ENCODE measurements around the gene CTTNBP2. TPM values are rescaled to one million over a fixed set of nuclear protein-coding genes. Genes with fewer than 3 reads are reported as not detected.
A peak's percentile ranks its signal among the peaks of the same experiment; 100 is the strongest.

CTTNBP2 gene
- total RNA-seq, 2 donors from 2014 or later, result 5.2 to 6.5 TPM

DNA sequence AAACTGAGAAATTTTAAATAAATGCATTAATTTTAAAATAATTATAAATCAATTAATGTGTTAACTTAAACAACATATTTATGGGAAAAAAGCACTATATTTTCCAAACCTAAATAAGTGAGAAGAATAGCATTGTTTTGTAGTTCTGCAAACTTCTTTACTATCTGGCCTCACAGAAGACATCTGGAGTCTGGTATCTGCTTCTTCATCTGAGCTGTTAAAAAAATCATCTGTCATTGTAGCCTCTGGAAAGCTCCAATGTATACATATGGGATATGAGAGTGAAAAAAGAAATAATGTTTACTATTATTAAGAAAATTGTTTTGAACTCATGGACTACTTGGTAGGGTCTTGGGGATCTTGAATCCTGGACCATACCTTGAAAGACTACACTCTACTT lies 32.2 kb downstream of the CTTNBP2 start:
- Mint-ChIP-seq H3K4me3 (no peak overlapping the region), H3K27ac (no peak overlapping the region), H3K4me1 (peaks cover 10% of the 10 kb centered on the region), H3K36me3 (ENCODE audit: low read depth) (no peaks in the 10 kb centered on the region), H3K27me3 (ENCODE audit: insufficient read depth) (peaks cover 2% of the 10 kb centered on the region), H3K9me3 (no peaks in the 10 kb centered on the region)
- no peaks in the 10 kb centered on the region for H3K36me3 ChIP-seq (ENCODE audit: control insufficient read depth, insufficient read depth, low read length)
- TF ChIP-seq, protein P1, sequence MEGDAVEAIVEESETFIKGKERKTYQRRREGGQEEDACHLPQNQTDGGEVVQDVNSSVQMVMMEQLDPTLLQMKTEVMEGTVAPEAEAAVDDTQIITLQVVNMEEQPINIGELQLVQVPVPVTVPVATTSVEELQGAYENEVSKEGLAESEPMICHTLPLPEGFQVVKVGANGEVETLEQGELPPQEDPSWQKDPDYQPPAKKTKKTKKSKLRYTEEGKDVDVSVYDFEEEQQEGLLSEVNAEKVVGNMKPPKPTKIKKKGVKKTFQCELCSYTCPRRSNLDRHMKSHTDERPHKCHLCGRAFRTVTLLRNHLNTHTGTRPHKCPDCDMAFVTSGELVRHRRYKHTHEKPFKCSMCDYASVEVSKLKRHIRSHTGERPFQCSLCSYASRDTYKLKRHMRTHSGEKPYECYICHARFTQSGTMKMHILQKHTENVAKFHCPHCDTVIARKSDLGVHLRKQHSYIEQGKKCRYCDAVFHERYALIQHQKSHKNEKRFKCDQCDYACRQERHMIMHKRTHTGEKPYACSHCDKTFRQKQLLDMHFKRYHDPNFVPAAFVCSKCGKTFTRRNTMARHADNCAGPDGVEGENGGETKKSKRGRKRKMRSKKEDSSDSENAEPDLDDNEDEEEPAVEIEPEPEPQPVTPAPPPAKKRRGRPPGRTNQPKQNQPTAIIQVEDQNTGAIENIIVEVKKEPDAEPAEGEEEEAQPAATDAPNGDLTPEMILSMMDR (conservative IDR thresholded peaks at IDR 0.05), result no peak
- no peak overlapping the region for H3K27ac ChIP-seq (ENCODE audit: low read depth, low read length)
- no peak overlapping the region for H3K9ac ChIP-seq (ENCODE audit: extremely low read depth, low read length, poor library complexity, severe bottlenecking)
- H3K27me3 ChIP-seq (ENCODE audit: control insufficient read depth, insufficient read depth, low read length, poor library complexity, severe bottlenecking), result no peaks in the 10 kb centered on the region
- peaks cover 8% of the 10 kb centered on the region for H3K9me3 ChIP-seq (ENCODE audit: control insufficient read depth, low read length)
- DNase-seq, result no peak
- H3K4me3 ChIP-seq (ENCODE audit: low read length), result no peak overlapping the region
- H3K4me1 ChIP-seq (ENCODE audit: control insufficient read depth, insufficient read depth, low read length), result no peaks in the 10 kb centered on the region

DNA sequence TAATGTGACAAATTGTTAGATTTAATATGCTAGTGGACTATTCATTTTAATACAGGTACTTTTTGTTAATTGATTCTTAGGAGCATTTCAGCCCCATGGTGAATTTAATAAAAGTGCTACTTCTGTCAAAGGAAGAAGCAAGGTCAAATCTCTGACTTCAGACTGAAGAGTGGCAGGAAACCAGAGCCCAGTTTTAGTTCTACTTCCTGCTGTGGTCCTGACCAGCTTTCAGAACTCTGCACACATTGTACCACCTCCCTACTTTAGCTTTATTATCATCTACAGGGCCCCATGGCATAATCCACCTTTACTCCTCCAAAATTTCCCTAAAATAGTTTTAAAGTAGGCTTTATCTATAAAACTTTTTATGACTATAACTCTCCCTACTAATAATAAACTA lies 33.7 kb downstream of the CTTNBP2 start:
- H3K4me1 Mint-ChIP-seq, result peaks cover 13% of the 10 kb centered on the region
- no peak overlapping the region for H3K27ac ChIP-seq (ENCODE audit: low read depth, low read length)
- no peaks in the 10 kb centered on the region for H3K27me3 ChIP-seq (ENCODE audit: control insufficient read depth, insufficient read depth, low read length, poor library complexity, severe bottlenecking)
- no peak overlapping the region for H3K27ac Mint-ChIP-seq
- DNase-seq, result no peak
- H3K36me3 ChIP-seq (ENCODE audit: control insufficient read depth, insufficient read depth, low read length), result no peaks in the 10 kb centered on the region
- no peaks in the 10 kb centered on the region for H3K4me1 ChIP-seq (ENCODE audit: control insufficient read depth, insufficient read depth, low read length)
- H3K4me3 Mint-ChIP-seq, result no peak overlapping the region
- no peak overlapping the region for H3K9ac ChIP-seq (ENCODE audit: extremely low read depth, low read length, poor library complexity, severe bottlenecking)
- H3K27me3 Mint-ChIP-seq (ENCODE audit: insufficient read depth), result no peaks in the 10 kb centered on the region
- TF ChIP-seq, protein P1 (conservative IDR thresholded peaks at IDR 0.05), result no peak
- H3K4me3 ChIP-seq (ENCODE audit: low read length), result no peak overlapping the region
- no peaks in the 10 kb centered on the region for H3K36me3 Mint-ChIP-seq (ENCODE audit: low read depth)
- peaks cover 8% of the 10 kb centered on the region for H3K9me3 ChIP-seq (ENCODE audit: control insufficient read depth, low read length)
- no peaks in the 10 kb centered on the region for H3K9me3 Mint-ChIP-seq

DNA sequence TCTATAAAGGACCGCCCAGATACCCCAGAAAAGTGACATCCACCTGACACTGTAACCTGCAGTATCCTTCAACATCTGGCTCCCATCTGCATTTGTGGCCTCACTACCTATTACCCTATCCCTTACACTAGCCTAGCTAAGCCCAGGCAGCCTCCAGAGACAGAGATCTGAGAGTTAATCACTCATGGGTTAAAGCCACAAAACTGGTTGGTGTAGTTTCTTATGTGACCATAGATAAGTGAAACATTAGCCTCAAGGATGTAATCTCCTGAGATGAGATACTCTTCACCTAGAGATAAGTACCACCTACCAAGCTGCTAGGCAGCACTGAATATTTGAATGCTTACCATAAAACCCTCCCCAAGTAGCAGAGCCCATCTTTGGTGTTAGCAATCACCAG lies 35.4 kb downstream of the CTTNBP2 start:
- Mint-ChIP-seq H3K27me3 (ENCODE audit: insufficient read depth) (no peaks in the 10 kb centered on the region), H3K9me3 (no peaks in the 10 kb centered on the region), H3K27ac (no peak overlapping the region), H3K4me1 (peaks cover 13% of the 10 kb centered on the region), H3K4me3 (no peak overlapping the region), H3K36me3 (ENCODE audit: low read depth) (no peaks in the 10 kb centered on the region)
- H3K9me3 ChIP-seq (ENCODE audit: control insufficient read depth, low read length), result peaks cover 8% of the 10 kb centered on the region
- H3K36me3 ChIP-seq (ENCODE audit: control insufficient read depth, insufficient read depth, low read length), result no peaks in the 10 kb centered on the region
- H3K27ac ChIP-seq (ENCODE audit: low read depth, low read length), result no peak overlapping the region
- H3K4me3 ChIP-seq (ENCODE audit: low read length), result no peak overlapping the region
- H3K4me1 ChIP-seq (ENCODE audit: control insufficient read depth, insufficient read depth, low read length), result no peaks in the 10 kb centered on the region
- H3K27me3 ChIP-seq (ENCODE audit: control insufficient read depth, insufficient read depth, low read length, poor library complexity, severe bottlenecking), result no peaks in the 10 kb centered on the region
- no peak overlapping the region for H3K9ac ChIP-seq (ENCODE audit: extremely low read depth, low read length, poor library complexity, severe bottlenecking)
- TF ChIP-seq, protein P1 (conservative IDR thresholded peaks at IDR 0.05), result no peak
- WGBS, 2 experiments (ENCODE audit: insufficient coverage in 1 of 2, insufficient read length in 1 of 2), result 97 to 100% methylated on average over 1 of the region's 1 CpG
- peak; percentile 45 for DNase-seq
